Measurements from ENCODE around the gene NOP16. TPM values are rescaled to one million over a fixed set of nuclear protein-coding genes. Genes with fewer than 3 reads are reported as not detected.

Gene NOP16
- total RNA-seq, 1 donor from 2014 or later, result 46.3 TPM

DNA sequence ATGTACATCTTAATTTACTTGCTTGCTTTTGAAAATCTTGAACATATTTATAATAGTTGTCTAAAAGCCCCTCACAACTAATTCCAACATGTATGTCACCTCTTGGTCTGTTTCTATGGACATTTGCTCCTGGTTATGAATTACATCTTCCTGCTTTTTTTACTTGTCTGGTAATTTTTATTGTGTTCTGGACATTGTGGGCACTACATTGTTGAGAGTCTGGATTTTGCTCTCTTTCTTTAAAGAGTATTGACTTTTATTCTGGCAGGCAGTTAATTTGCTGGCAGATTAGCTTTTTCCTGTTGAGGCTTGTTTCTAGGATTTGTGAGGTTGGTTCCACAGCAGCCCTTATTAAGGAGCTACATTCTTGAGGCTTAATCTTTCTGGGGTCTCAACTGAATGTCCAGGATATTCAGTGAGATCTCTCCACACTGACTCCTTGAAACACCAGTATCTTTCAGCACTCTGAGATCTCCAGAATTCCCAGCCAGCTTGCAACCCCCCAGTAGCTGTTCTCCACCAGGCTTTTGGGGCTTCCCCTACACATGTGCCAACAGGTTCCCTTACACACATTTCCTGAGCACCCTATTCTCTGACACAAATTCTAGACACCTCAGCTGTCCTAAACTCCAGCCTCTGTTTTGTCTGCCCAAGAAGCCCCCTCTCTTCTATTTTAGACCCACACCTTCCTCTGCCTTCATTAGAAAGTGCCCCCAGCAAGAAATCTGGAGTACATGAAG is 54.2 kb downstream of the NOP16 start:
- no peaks in the 10 kb centered on the region for H3K4me1 ChIP-seq (ENCODE audit: insufficient read depth, low read length)
- H3K27me3 Mint-ChIP-seq (ENCODE audit: low read depth, unreplicated experiment), result no peaks in the 10 kb centered on the region
- H3K27me3 ChIP-seq (ENCODE audit: insufficient read depth, low read length), result no peaks in the 10 kb centered on the region
- no peaks in the 10 kb centered on the region for H3K4me1 Mint-ChIP-seq (ENCODE audit: low read depth, unreplicated experiment)
- H3K4me3 Mint-ChIP-seq (ENCODE audit: unreplicated experiment), result no peak overlapping the region
- H3K27ac Mint-ChIP-seq (ENCODE audit: unreplicated experiment), result no peak overlapping the region
- no peak for TF ChIP-seq EZH2 (IDR thresholded peaks at IDR 0.05; ENCODE audit: insufficient read depth, low read length)
- TF ChIP-seq, protein P1, sequence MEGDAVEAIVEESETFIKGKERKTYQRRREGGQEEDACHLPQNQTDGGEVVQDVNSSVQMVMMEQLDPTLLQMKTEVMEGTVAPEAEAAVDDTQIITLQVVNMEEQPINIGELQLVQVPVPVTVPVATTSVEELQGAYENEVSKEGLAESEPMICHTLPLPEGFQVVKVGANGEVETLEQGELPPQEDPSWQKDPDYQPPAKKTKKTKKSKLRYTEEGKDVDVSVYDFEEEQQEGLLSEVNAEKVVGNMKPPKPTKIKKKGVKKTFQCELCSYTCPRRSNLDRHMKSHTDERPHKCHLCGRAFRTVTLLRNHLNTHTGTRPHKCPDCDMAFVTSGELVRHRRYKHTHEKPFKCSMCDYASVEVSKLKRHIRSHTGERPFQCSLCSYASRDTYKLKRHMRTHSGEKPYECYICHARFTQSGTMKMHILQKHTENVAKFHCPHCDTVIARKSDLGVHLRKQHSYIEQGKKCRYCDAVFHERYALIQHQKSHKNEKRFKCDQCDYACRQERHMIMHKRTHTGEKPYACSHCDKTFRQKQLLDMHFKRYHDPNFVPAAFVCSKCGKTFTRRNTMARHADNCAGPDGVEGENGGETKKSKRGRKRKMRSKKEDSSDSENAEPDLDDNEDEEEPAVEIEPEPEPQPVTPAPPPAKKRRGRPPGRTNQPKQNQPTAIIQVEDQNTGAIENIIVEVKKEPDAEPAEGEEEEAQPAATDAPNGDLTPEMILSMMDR (IDR thresholded peaks at IDR 0.05; ENCODE audit: insufficient read depth, low read depth, low read length), result no peak
- DNase-seq (ENCODE audit: low read depth) (no peak), FAIRE-seq (no peak)
- H3K4me3 ChIP-seq (ENCODE audit: insufficient read depth, low read depth, low read length), result no peak overlapping the region
- no peak overlapping the region for H3K4me2 ChIP-seq (ENCODE audit: low read length)
- H3K9ac ChIP-seq (ENCODE audit: low read length), result no peak overlapping the region
- peaks cover 3% of the 10 kb centered on the region for H3K9me3 Mint-ChIP-seq (ENCODE audit: unreplicated experiment)
- H3K27ac ChIP-seq (ENCODE audit: low read depth, low read length), result no peak overlapping the region
- peaks cover 15% of the 10 kb centered on the region for H3K36me3 Mint-ChIP-seq (ENCODE audit: low read depth, unreplicated experiment)
- H2AFZ ChIP-seq (ENCODE audit: low read depth, low read length), result no peak overlapping the region
- peaks cover 12% of the 10 kb centered on the region for H3K36me3 ChIP-seq (ENCODE audit: insufficient read depth, low read length)
- H3K79me2 ChIP-seq (ENCODE audit: insufficient read depth, low read length), result no peaks in the 10 kb centered on the region
- H4K20me1 ChIP-seq (ENCODE audit: insufficient read depth, low read length), result no peaks in the 10 kb centered on the region
- no peaks in the 10 kb centered on the region for H3K9me3 ChIP-seq (ENCODE audit: insufficient read depth, low read depth, low read length)

Small RNA genes within 50 kb of the gene (microRNA-seq; reads per million reads assigned to microRNA genes)
- gene MIR1271, result 13.1 reads per million, percentile 41 among the genes with 10 or more reads in this experiment

Other genes with a start within 250 kb of the NOP16 start
- 9.0 and 10.4 TPM in 2 replicates for gene SIMC1, start 150.2 kb downstream of the NOP16 start, total RNA-seq
- 163 and 164 TPM in 2 replicates for gene KIAA1191, start 26.8 kb downstream of the NOP16 start, total RNA-seq
- 13.2 and 14.3 TPM in 2 replicates for gene ARL10, start 23.1 kb downstream of the NOP16 start, total RNA-seq
- gene HIGD2A, start 153 bp upstream of the NOP16 start, total RNA-seq, result 103 and 108 TPM in 2 replicates
- gene CLTB, start 27.9 kb upstream of the NOP16 start, total RNA-seq, result 89.2 and 117 TPM in 2 replicates
- 56.2 and 58.5 TPM in 2 replicates for gene FAF2, start 59.8 kb upstream of the NOP16 start, total RNA-seq
- gene RNF44, start 148.8 kb upstream of the NOP16 start, total RNA-seq, result 47.8 and 59.8 TPM in 2 replicates
- 0.43 and 0.50 TPM in 2 replicates for gene CDHR2, start 160.7 kb upstream of the NOP16 start, total RNA-seq
- 6.8 and 8.2 TPM in 2 replicates for gene GPRIN1, start 221.6 kb upstream of the NOP16 start, total RNA-seq
- 2.7 and 3.4 TPM in 2 replicates for gene SNCB, start 241.9 kb upstream of the NOP16 start, total RNA-seq
- not detected in 2 replicates for gene EIF4E1B, start 242.1 kb upstream of the NOP16 start, total RNA-seq